Measurements from ENCODE around the gene MGST3.
"Not testable (repeated sequence)": the region's sequence is repeated elsewhere in the genome, so short reads cannot be mapped to it uniquely, and the experiment has no call there.

MGST3 gene

GRCh38 chr1:165659581-165659895 lies 28.5 kb downstream of the MGST3 start:
- no peak for DNase-seq

GRCh38 chr1:165661703-165662102 lies 30.7 kb downstream of the MGST3 start:
- no peak for DNase-seq

GRCh38 chr1:165662186-165662585 lies 31.2 kb downstream of the MGST3 start:
- DNase-seq: no peak

GRCh38 chr1:165666152-165666825 lies 35.3 kb downstream of the MGST3 start:
- DNase-seq: no peak

GRCh38 chr1:165668184-165668583 lies 37.1 kb downstream of the MGST3 start:
- no peak for DNase-seq

GRCh38 chr1:165671526-165671925 lies 40.5 kb downstream of the MGST3 start:
- no peak for DNase-seq

GRCh38 chr1:165674599-165674998 lies 43.6 kb downstream of the MGST3 start:
- DNase-seq: no peak

- no peak for DNase-seq
Observed at GRCh38 chr1:165675794-165676193, 44.8 kb downstream of the MGST3 start.

- no peak for DNase-seq
Observed at GRCh38 chr1:165678509-165678908, 47.5 kb downstream of the MGST3 start.

GRCh38 chr1:165679282-165680036 lies 48.4 kb downstream of the MGST3 start:
- DNase-seq: no peak

- no peak for DNase-seq
Observed at GRCh38 chr1:165680303-165680702, 49.3 kb downstream of the MGST3 start.

GRCh38 chr1:165680773-165681172 lies 49.7 kb downstream of the MGST3 start:
- DNase-seq: not testable (repeated sequence)

GRCh38 chr1:165683848-165684485 lies 52.9 kb downstream of the MGST3 start:
- DNase-seq: no peak

GRCh38 chr1:165686121-165686970 lies 55.3 kb downstream of the MGST3 start:
- DNase-seq: no peak

- no peak for DNase-seq
Observed at GRCh38 chr1:165686971-165687433, 56.0 kb downstream of the MGST3 start.

GRCh38 chr1:165688046-165688445 lies 57.0 kb downstream of the MGST3 start:
- no peak for DNase-seq

- DNase-seq: no peak
Observed at GRCh38 chr1:165695031-165695430, 64.0 kb downstream of the MGST3 start.

GRCh38 chr1:165696625-165697100 lies 65.6 kb downstream of the MGST3 start:
- no peak for DNase-seq

GRCh38 chr1:165697491-165697880 lies 66.5 kb downstream of the MGST3 start:
- no peak for DNase-seq

GRCh38 chr1:165697881-165698760 lies 67.1 kb downstream of the MGST3 start, which contains the start of gene ALDH9A1:
Gene ALDH9A1 (minus strand): TSS chr1:165698562. CDS start chr1:165698558, 4 bp downstream.
- peak; percentile 53 for DNase-seq

- DNase-seq: no peak
Observed at GRCh38 chr1:165698761-165699052, 67.7 kb downstream of the MGST3 start.

GRCh38 chr1:165699577-165699976 lies 68.5 kb downstream of the MGST3 start:
- DNase-seq: no peak

All from NCI-H2081 treated with DMSO at 0.1 percent for 48 hours (cell line).